GM19193 (cell line): ENCODE data around the gene TAAR9.

Experiments used
- POLR2A ChIP-seq: IDR thresholded peaks from 4 replicates; pipeline ENCODE4 v1.6.1; 2011; ENCODE audit not compliant: insufficient read depth, insufficient read length; ENCODE audit errors: extremely low read depth

Gene TAAR9

DNA sequence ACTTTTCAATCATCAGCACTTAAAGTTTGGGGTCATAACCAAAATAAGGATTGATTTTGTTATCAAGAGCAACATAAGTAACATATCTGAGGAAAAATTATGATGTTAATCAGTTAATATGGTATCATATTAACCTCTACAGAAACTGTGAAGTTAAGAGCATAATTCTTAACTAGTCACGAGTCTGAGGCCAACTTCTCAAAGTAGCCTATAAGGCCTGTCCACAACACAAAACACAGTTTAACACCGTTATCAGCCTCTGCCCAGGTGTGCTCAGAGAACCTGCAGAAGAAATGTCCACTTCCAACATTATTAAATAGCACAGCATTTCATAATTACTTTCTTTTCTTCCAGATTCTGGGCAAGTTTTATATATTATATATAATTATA, 26.3 kb upstream of the TAAR9 start:
- TF ChIP-seq POLR2A = no peak

DNA sequence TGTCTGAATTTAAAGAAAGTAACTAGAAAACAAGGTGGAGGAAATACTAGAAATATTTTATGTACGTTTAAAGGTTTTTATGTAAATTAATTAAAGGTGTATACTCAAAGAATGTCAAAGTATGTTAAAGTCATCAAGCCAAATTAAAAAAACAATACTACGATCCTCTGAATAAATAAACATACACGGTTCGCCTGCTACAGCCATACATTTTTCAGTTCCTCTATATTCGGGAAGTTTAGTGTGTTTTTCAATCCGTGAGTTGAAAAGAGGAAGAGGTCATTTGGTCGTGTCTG, 25.8 kb upstream of the TAAR9 start:
- TF ChIP-seq POLR2A = no peak

DNA sequence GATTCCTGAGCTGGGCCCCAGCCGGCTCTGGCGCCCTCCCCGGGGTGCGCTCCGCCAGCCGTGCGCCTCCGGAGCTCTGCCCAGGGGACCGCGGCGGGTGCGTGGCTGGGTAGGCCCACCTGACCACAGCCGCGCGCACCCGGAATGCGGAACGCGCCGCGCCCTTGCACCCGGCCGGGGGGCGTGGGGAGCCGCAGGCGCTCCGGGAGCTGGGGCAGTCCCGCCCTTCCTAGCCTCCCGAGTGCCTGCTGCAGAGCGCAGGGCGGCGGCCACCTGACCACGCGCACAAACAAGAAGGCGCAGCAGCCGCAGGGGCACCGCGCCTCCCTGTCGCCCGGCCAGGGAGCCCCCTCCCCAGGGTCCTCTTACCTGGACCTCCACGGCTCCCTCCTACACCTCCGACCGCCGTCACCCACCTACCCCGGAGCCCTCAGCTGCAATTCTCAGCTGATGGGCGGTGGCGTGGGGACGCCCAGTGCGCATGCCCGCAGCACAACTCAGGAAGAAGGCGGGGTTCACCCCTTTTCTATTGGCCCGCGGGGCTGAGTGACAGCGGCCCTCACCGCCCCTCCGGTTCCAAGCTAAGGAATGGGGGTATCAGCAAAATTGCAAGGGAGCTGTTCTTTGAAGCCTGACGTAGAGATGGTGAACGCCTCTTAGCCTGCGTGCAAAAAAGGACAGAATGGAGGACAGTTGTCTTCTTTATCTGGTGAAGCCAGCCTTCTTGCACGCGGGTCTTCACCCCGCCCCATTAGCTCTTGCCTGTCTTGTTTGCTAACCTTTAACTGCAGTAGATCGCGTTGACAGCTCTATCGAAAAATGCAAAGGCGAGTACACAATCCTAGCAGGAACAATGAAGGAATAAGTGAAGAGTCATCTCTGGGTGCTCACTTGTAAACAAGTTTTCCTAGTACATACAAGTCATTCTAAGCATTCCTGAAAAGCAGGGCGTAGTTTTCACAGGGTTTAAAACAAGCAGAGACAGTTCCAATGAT, 25.1 kb upstream of the TAAR9 start, which contains the start of gene STX7:
TSS of gene STX7 (minus strand) at position 479 of the 995 bp plus-strand sequence. CDS start 9,586 bp downstream, outside the sequence.
- peak; percentile 86 for TF ChIP-seq POLR2A

DNA sequence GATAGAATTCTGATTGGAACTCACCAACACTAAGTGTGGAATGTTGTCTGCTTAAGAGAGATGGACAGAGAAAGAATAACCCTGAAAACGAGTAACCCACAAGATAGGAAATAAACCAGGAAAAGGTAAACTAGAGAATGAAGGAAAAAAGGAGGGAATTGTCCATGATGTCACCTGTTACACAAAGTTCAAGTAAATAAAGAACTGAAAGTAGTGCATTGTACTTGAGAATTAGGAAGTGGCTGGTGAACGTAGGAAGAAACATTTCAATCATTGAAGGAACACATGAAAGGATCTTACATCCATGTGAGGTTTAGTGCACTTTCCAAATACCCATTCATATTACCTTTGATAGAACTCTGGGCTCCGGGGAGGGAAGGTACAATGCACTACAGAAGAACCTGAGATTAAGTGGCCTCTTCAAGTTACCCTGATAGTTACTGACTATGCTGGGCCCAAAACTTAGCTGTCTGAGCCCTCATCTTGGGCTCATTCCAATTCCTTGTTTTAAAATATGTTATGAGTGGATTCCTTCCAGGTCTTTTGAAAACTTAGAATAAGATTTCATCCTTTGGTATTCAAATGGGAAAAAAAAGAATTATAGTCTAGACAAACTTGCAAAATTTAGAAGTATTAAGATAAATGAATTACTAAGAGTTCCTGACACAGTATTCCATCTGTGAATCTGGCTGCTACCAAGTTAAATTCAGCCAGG, 24.1 kb upstream of the TAAR9 start:
- TF ChIP-seq POLR2A = no peak

DNA sequence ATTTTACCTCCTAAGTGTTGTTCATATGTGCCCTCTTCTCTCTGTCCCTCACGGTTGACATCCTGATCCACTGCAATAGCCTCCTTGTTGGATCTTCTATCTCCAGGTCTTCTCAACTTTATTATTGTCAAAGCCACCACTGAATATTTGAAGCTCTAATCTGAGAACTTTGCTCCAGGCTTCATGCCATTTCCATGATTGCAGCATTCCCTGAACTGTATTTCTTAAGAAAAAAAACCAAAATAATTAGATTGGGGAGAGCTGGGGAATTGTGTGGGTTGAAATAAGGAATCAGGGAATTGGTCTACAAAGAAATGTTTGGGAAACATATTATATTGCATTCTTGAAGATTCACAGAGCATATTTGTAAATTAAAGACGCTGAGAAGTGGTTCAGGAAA, 22.7 kb upstream of the TAAR9 start:
- no peak for TF ChIP-seq POLR2A

DNA sequence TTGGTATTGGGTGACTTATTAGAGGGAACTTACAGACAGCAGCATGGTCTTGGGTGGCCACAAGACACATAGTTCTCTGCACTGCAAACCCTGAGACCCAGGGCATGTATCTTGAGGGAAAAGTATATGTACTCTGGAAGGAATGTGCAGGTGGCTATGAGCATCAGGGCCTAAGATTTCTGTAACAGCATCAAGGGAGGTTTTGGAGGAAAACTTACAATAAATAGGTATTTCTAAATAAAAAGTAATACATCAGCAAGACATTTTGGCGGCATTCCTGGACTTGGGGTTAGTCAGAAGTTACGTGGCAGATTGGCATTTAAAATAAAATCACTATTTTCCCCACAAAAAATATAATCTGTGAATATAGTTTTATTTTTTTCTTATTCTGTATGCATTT, 17.1 kb upstream of the TAAR9 start:
- TF ChIP-seq POLR2A = no peak

GRCh38 chr6:132524646-132525045, 13.4 kb upstream of the TAAR9 start:
- no peak for TF ChIP-seq POLR2A

DNA sequence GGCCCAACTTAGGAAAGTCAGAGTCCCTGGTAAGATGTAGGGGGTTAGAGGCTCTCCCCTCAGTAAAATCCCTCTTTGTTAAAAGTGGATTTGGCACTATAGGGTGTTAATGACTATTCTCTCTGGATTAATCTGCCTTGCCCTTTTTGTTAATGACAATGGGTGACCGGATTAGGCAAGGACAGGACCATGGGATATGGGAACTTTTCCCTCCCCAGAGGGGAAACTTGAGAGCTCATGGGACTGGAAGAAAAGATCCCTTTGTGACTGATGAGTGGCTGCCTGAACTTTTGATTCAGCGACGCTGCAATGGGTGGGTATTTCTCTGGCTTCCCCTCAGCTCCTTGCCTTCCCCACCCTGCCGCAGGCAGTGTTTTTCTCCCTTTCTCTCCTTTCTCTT, 12.2 kb upstream of the TAAR9 start:
- no peak for TF ChIP-seq POLR2A

DNA sequence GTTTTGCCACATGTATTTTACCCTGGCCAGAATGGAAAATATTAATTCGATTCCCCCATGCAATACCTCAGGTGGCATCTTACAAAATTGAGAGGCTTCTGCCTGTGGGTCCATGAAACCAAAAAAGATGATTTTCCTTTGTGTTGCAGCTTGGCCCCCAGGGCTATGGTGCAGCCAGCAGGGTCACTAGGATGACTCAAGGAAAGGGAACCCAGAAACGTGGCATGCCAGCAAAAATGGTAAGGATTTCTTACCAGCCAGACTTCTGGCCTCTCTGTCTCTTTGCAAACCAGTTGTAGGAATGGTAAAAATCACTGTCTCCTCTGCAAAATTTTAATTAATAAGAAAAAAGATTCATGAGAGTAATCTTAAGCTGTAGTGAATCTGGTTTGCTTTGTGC, 11.6 kb upstream of the TAAR9 start:
- TF ChIP-seq POLR2A = no peak

DNA sequence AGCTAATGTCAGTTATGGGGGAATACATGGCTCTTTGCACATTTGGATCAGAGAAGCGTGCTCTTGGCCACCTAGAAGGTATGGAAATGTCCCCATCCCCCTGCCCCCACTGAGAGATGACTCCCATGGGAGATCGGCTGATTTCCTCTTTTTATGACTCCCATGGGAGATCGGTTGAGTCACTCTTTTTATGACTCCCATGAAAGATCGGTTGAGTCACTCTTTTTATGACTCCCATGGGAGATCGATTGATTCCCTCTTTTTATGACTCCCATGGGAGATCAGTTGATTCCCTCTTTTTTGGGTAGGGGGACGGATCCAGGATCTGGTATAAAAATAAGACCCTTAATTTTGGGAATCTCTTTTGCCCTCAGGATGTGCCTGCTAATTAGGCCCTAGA, 10.3 kb upstream of the TAAR9 start:
- no peak for TF ChIP-seq POLR2A

- no peak for TF ChIP-seq POLR2A
These were observed 7.6 kb upstream of the TAAR9 start for GRCh38 chr6:132530293-132530974.

DNA sequence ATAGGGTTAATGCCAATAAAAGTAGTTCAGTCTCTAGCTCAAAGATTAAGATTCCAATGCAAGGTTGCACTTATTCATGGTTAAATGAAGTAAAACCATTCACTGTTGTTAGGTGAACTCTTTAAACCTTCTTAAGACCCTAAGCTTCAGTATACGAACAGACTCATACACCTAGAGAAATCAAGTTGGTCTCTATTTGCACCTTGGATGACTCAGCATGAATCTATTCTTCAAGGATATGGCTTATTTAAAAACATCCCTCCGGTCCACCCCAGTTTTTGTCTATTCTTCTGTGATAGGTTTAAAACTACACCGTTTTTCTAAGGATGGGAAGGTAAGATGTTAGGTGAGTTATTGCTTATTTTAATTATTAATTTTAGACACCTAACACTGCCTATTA, 932 bp upstream of the TAAR9 start:
- TF ChIP-seq POLR2A = no peak

DNA sequence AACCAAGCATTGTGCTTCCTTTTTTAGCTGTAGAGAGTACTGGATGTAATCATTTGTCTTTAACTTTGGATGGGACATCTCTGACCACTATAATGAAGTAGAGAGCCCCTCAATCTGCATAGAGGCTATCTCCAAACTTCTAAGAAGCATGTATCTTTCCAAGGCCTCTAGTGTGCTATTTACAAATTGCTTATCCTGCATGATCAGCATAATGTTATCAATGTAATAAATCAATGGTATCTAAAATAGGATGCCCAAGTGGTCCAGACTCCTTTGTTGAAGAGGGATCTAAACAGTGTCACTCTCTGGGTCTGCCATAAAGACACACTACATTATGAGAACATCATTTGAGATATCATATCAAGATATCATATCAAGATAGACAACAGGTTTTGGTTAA, 6.7 kb downstream of the TAAR9 start:
- TF ChIP-seq POLR2A = no peak

DNA sequence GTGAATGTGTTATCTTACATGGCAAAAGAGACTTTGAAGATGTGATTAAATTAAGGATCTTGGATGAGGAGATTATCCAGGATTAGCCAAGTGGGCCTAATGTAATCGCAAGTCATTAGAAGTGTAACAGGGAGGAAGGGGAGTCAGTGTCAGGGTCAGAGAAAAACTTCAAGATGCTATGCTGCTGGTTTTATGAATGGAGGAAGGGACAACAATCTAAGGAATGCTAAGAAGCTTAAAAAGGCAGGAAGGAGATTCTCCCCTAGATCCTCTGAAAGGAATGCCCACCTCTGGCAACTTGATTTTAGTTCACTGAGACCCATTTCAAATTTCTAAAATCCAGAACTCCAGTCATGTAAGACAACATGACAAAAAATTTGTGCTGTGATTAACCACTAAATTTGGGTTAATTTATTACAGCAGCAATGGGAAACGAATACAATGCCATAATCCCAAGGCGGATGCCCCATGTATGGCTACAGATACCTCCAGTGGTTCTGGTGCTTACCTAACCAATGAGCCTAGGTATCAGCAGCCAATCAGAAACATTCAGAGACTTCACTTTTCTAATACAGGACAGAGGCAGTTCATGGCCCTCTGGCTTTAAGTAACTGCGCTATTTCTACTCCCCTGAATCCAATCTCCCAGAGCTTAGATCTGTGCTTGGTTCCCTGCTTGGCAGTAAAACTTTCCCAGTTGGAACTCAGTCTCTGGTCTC, 10.8 kb downstream of the TAAR9 start:
- TF ChIP-seq POLR2A = no peak

- no peak for TF ChIP-seq POLR2A
These were observed 13.1 kb downstream of the TAAR9 start for GRCh38 chr6:132551214-132551613.
